ENCODE results near the gene INO80C.
"Not testable (repeated sequence)": the region's sequence is repeated elsewhere in the genome, so short reads cannot be mapped to it uniquely, and the experiment has no call there.

INO80C gene

DNA sequence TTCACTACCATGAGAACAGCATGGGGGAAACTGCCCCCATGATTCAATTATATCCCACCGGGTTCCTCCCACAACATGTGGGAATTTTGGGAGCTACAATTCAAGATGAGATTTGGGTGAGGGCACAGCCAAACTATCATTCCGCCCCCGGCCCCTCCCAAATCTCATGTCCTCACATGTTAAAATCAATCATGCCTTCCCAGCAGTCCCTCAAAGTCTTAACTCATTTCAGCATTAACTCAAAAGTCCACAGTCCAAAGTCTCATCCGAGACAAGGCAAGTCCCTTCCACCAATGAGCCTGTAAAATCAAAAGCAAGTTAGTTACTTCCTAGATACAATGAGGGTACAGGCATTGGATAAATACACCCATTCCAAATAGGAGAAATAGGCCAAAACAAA, 10.2 kb downstream of the INO80C start:
- not testable (repeated sequence) for DNase-seq

DNA sequence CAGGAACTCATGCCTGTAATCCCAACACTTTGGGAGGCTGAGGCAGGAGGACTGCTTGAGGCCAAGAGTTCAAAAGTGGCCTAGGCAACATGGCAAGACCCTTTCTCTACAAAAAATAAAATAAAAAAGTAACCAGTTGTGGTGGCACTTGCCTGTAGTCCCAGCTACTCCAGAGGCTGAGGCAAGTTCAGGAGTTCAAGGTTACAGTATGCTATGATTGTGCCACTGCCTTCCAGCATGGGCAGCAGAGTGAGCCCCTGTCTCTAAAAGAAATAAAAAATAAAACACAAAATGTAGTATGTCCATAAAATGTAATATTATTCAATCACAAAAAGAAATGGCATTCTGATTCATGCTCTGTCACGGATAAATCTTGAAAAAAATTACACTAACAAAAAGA, 11.9 kb downstream of the INO80C start:
- DNase-seq = no peak

DNA sequence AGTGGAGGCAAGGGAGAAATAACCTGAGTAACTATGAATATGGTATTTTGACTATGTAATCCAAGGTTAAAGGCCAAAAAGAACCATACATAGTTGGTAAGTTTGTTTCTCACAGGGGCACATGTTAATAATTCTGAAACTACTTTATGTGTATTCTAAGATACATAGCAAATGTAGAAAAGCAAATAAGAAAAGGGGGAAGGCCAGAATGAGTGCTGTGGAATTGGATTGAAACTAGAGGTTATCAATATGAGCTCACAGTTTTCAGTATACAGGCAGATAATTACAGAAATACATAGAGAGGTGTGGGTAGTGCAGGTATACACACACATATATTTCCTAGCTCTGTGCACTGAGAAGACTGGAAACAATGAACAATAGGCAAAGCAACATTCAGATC, 13.7 kb downstream of the INO80C start:
- no peak for DNase-seq

DNA sequence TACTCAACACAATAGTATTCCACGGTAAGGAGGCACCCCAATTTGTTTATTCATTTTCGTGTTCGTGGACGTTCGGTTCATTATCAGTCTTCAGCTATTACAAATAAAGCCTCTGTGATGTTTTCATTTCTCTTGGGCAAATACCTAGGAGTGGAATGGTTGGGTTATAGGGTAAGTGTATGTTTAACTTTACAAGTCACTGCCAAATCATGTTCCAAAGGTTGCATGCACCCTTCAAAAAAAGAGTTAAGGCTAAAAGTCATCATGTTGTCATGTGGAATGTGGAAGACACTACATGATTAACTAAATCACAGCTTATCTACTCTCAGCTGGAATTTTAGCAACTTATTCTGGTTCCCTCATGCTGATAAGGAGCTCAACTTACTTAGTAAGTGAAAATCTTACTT, 15.8 kb downstream of the INO80C start:
- no peak for DNase-seq

DNA sequence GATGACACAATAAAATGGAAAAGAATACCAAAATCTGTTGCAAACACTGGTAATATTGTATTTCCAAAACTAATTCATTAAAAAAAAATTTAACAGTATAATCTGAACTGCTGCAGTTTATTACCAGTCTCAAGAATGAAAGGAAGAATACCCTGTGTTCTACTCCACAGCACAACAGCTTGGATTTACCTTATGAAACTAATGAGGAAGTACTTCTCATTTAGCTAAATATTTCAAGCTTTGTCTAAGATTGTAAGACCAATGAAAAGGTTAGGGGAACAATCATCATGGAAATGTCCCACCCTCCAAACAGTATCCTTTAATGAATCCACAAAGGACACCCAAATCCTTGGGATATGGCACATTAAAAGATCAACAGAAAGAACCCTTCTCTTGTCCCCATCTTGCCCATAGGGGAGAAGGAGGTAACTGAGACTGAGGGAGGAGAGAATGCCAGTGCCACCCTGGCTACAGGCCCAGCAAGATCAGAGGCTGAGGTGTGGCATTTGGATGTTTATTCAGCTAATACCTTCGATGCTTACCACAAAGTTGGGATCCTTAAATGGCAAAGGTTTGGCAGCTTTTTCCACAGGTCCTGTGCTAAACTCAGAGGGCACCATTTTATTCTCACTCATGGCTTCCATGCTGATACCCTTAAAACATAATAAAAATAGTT, 17.7 kb downstream of the INO80C start:
- DNase-seq = no peak

DNA sequence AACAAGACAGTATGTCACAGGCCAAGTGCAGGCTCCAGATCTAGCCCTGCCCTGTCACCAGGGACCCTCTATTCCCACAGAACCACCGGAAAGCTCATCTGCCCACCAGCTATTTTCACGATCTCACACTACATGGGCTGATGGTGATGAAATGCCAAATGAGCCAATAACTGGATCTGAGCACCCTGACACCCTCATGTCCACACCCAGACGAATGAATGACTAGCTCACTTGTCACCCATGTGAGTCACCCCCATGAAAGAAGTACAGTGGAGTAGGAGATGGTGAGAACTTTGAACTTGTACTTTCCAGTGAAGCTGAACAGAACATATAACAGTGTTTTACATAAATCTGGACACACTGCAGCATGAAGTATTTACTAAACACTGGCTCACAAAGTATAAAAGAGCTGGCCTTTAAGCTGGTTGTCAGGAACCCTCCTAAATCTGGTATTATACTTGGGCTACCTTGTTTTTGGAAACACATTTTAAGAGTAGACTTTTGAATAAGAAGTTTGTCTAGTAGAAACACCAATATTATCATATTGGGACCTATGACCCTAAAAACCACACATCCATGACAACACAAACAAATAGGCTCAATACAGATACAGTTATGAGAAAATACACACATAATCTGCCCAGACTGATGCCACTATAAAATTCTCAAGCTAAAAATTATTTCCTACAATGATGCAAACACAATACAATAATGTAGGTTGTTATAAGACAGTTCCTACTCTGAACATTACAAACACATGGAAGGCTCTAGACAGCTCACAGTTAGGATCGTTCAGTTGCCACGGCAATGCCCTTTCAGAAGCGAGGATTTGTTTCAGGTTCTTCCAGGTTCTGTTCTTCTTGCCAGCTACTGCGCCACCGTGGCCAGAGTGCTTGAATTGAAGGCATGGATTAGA, 19.0 kb downstream of the INO80C start:
- DNase-seq = no peak

DNA sequence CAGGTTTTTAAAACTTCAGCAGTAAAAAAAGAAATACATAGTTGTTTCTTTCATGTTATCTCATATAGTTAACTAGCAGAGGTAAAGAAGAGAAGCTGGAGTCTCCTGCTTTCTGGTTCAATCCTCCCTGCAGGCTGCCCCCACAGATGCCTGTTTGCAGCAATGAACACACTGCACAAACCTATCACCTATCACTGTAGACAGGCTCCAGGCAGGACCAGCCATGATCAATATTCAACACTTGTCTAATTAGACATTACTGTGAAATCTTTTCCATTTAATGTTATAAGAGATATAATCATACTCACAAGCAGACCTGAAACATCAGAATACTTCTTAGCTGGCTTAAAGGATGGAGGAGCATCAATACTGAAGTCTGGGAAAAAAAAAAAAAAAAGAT, 19.8 kb downstream of the INO80C start:
- DNase-seq = no peak

DNA sequence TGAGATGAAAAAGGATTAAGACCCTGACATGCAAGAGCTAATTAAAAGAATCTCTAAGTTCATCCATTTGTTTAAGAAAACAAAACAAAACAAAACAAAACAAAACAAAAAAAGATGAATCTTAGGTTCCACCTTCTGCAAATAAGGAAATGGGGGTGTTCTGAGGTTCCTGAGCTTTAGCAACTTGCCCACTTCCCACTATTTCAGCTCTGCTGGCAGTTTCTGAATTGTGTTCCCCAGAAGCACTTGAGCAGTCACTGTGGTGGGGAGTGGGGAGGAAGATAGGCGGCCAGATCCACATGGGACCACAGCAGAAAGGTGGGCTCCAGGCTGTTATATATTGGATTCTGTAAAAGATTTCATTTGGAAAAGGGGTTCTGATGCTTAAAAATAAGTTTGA, 20.3 kb downstream of the INO80C start:
- no peak for DNase-seq

DNA sequence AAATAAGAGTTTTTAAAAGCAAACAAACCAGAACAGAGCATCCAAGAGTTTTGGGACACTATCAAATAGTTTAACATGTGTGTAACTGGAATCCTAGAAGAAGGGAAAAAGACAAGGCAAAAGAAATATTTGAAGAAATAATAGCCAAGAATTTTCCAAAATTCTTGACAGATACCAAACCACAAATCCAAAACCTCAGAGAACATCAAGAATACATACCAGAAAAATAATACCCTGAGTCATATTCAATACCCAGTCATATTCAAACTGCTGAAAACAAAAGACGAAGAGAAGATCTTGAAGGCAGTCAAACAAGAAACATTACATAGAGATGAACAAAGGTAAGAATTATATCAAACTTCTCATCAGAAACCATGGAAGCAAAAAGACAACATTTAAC, 22.9 kb downstream of the INO80C start:
- no peak for DNase-seq

DNA sequence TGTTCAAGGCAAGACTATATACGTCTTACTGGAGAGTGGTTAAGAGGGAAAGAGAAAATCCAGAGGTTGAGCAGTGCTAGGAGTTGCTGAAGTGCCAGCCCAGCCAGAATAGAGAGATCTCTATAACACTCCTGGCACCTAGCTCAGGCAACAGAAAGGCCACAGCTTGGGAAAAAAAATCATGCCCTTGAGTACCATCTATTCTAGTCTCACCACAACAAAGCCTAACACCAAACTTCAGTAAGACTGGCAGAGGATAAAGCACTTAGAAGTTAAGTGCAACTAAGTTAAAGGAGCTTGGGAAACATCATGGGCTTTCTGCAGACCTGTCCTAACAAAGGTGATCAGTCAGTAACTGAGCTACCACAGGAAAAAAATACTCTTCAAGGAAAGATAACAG, 24.2 kb downstream of the INO80C start:
- DNase-seq = no peak

DNA sequence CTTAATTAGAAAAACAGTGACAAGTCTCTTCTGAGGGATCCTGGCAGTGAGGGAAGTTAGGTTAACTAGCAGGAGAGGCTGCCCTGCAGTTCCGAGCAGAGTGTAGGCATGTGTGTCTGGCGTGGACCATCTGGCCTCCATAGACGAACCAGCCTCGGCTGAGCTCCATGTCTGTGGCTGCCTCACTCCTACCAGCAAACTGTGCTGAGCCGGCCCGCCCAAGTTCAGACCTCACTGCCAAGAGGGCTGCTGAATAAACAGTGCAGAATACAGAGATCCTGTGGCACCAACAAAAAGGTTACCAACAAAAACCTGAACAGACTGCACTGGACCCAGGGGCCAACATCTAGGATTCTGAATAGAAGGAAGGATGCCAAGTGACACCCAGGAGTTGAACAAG, 27.3 kb downstream of the INO80C start:
- no peak for DNase-seq

DNA sequence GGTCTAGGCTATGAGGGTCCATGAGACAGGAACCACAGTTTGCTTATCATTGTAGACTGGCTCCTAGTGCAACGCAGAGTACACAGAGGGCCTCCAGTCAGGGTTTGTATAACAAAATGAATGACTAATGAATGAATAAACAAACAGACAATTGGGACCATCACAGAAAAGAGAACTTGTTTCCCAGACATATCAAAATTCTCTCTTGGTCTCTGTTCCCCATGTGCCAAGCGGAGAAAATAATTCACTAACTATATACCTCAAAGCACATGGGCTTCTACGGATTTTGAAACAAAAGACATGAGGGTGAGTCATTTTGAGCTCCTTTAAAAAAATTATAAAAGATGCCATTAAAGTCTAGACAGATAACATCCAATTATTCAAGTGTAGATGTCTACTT, 28.0 kb downstream of the INO80C start:
- DNase-seq = no peak

DNA sequence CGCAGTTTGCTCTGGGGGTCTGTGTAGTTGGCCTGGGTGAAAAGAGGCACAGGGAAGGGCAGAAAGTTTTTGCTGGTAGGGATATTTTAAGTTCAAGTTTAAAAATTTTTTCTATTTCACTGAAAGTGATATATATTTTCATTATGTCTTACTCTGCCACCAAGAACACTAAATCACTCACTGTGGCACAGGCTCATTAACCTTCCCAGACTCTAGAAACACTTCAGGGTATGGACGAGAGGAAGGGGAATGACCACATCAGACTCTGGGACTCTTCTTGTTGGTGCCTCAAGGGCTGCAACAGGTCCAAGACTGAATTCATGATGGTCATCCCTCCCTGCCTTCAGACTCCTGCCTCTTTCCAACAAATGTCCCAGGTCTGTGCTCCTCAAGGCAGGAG, 29.0 kb downstream of the INO80C start:
- DNase-seq = no peak

DNA sequence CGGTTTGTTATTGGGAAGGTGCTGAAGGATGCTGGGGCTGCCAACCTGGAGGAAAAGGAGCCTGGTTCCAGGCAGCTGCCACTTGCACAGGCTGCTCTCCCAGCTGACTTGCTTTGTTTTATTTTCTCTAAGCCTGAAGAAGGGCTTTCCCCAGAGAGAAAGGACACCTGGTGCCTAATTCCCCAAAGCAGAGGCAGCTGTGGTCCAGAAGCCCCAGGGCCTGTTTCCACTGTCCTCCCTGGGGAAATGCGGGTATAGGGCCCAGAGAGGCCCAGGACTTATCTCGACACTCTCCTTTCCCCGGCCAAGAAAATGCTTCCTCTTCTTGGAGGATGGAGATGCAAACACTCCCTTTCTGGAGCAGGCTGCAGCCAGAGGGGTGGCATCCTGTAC, 30.1 kb downstream of the INO80C start:
- no peak for DNase-seq

DNA sequence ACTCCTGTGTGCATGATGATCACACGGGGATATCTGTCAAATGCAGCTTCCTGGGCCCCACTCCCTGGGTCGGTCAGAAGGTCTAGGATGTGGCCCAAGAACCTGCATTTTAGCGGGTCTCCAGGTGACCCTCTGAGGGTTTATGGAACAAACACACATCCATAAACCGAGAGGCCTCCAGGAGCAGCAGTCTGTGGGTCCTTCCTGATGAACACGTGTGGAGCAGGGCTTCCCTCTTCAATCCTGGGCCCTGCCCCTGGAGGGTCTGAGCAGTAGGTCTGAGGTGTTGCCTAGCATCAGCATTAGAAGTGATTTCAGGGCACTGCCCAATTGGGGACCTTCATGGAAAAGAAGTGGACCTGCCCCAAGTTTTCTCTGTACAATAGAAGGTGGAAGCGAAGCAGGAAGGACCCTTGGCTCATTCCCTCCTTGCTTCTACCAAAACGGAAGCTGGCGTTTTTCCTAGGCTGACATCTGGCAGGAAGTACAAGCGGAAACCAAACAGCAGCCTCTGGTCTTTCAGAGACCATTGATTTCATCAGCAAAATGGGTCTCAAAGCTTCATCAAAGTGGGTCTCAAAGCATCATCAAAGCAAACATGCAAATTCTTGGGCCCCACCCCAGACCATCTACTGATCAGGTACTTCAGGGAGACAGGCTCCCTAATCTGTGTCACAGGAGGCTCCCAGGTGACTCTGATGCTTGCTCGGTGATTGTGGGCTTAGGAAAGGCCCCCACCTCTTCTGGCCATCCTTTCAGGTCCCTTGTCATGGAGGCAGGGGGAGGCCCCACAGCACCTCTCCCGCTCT, 30.7 kb downstream of the INO80C start:
- no peak for DNase-seq

DNA sequence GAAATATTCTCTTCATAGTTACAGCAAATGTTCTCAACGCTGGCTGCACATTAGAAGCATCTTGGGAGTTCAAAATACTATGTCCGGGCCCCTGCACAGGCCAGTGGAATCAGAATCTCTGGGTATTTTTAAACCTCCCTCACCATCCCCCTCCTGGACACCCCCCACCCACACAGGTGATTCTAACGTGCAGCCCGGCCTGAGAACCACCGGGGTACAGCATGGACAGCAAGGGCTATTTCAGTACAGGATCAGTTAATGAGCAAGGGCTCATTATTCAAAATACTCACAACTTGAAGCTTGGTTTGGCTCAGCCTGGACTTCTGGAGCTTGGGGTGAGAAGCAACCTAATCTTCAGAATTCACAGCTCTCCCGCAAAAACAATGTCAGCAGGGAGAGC, 31.4 kb downstream of the INO80C start:
- DNase-seq = no peak

DNA sequence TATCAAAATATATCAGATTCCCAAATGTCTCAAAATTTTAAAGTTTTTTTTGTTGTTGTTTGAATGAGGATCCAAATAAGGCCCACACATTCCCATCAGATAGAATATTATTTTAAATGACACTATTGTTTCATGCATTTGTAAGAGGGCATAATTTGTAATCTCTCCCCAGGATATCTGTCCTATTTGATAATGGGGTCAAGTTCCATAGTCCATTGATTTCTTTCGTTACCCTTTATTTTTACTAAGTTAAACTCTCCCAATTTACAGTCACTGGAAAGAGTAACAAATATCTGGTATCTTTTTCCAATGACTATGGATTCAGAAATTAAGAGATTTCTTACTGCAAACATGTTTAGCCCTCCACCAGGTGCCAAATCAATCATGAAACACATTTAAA, 32.4 kb downstream of the INO80C start:
- no peak for DNase-seq

DNA sequence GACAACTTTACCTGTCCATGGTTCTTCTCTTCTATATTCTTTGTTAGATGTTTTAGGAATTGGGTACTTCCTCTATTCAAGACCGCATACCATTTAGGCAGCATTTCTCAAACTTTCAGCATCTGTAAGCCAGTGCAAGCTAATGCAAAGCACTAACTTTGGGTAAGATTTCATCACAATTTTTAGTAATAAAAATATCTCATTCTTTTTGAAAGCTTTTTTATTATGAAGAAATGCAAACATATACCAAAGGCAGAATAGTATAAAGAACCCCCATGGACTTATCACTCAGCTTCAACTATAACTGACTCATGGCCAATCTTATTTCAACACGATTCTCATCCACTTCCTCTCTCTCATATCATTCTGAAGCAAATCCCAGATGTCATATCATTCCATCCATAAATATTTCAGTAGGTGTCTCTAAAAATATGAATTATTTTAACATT, 32.9 kb downstream of the INO80C start:
- DNase-seq = no peak

DNA sequence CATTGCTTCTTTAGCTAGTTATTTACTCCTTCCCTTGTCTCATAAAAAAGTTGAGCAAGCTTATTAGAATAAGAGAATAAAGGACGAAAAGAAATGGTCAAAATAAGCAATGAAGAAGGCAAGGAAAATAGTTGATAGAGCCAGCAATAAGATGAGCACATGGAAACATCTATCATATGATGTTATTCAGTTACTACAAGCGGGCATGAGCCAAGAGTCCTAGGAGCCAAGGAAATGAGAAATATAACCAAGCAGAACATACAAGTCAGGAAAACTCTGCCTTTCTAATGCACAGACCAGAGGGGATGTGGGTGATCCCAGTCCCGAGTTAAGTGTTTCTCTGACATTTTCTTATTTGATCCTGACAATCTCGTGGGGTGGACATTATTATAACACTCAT, 33.9 kb downstream of the INO80C start:
- DNase-seq = no peak

DNA sequence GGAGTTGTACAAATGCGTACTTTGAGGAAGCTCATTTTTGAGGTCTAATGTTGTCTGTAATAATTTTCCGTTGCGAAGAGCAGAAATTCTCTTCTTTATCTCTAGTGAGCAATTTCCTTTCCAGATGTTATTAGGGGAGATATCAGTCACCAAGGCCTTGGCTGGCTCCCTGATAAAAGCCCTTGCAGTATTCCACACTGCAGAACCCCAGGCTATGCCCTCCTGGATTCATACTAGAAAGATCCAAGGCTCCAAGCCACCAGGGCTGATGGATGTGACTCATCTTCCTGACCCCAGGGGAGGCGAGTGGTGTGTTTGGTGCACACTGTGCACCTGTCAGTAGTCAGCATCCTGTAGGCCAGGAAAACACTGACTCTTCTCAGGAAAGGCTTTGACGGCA, 34.7 kb downstream of the INO80C start:
- DNase-seq = no peak

DNA sequence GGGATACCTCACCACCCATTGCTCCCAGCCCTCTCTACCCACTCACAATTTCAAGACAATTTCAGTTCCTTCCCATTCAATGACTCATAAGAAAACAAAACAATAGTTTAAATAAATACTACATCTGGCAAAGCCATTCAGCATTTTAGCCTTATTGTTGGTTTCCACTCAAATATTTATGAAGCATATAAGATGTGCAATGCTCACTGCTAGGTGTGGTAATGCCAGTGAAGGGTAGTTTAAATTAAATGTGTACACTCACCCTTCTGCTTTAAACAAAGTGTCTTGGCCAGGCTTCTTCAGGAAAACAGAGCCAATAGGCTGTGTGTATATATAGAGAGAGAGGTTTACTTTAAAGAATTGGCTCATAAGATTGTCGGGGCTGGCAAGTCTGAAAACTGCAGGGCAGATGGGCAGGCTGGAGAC, 37.0 kb downstream of the INO80C start:
- DNase-seq = no peak

DNA sequence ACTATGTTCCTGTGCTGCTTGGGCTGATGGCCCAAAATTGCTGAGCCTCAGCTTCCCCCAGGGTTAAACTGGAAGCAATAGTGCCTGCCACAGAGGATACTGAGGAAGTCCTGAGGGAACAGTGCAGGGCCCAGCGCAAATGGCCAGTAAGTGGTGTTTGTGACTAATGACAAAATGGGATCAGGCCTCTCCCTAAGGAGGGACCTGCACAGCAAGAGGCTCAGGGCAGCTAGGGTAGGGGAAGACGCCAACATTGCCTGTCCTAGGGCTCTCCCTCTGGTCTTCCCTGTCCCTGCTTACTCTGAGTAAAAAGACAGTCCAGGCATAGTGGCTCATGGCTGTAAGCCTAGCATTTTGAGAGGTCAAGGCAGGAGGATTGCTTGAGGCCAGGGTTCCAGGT, 37.8 kb downstream of the INO80C start:
- no peak for DNase-seq

DNA sequence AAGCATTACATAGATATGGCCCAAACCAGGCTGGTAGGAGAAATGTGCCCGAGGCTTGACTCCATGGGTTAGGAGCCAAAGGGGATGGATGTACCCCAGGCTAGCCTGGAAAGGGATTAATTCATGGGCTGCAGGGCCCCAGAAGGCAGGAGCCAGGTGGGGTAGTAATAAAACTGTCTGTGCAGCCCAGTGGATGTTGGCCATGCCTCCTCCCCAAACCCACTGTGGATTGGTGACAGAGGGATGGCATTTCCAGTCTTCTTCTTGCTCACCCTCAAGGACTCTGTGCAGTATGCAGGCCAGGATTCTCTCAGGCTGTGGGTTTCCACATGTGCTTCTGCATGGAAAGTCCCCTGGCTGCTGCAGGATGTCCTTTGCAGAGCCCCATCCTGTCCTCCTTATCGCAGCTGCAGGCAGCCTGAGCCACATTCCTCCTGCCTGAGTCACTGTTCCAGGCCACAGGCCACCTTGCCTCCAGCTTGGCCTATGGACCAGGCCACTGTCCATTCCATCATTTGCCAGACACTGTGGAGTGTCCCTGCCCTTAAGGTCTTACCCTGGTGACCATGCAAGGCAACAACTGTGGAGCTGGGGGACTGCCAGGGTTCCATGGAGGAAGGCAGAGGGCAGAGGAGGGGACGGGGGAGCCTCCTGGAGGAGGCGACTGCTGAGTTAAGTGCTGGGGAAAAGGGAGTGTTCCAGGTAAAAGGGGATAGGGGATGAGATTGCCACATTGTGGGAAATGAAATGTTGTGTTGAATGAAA, 38.9 kb downstream of the INO80C start:
- no peak for DNase-seq
